Nephron (organoid): ENCODE results near the gene MB21D2.

Experiments used
- H3K27ac Mint-ChIP-seq, 3 experiments: 2 replicates each; pipeline ENCODE4 v1.8.0; 2020; ENCODE audit warnings: mixed read lengths in 3 of 3, mild to moderate bottlenecking in 2 of 3, moderate library complexity in 1 of 3
- H3K27me3 Mint-ChIP-seq: 2 replicates; pipeline ENCODE4 v1.8.0; 2021; ENCODE audit warnings: low read depth, mild to moderate bottlenecking, moderate library complexity, mixed read lengths
- H3K36me3 Mint-ChIP-seq: 2 replicates; pipeline ENCODE4 v1.8.0; 2020; ENCODE audit warnings: low read depth, mixed read lengths
- H3K4me1 Mint-ChIP-seq: 2 replicates; pipeline ENCODE4 v1.8.0; 2020; ENCODE audit warnings: mixed read lengths
- H3K4me3 Mint-ChIP-seq, 3 experiments: 2 replicates each; pipeline ENCODE4 v1.8.0; 2020; ENCODE audit warnings: mild to moderate bottlenecking in 3 of 3, mixed read lengths in 3 of 3, moderate library complexity in 2 of 3
- H3K9me3 Mint-ChIP-seq: 2 replicates; pipeline ENCODE4 v1.8.0; 2020; ENCODE audit warnings: mixed read lengths
- TF ChIP-seq, protein P1 (sequence below), 3 experiments: fragments of 200-600 bp; sonication (generic); IDR thresholded peaks; one replicate each; pipeline ENCODE4 v1.5.0; 2021; ENCODE audit warnings: antibody characterized with exemption in 3 of 3; ENCODE audit not compliant: unreplicated experiment in 3 of 3

Gene MB21D2

DNA sequence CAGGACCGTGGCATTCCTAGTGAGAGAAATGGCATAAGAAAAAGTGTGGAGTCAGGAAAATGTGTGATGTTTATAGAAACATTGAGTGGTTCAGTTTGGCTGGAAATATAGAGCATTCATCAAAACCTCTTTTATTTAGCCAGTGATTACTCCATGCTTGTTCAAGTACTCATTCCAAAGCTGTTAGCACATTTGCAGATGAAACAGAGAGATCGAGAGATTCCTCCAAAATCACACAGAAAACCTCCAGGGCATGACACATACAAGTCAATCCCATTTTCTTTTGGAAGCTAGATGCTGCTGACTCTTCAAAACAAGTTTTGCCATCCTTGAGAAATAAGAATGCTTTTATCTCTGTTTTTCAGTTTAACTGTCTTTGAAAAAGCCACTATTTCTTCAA lies 11.5 kb upstream of the MB21D2 start:
- Mint-ChIP-seq H3K4me1 (no peaks in the 10 kb centered on the region), H3K27ac (no peak overlapping the region), H3K27me3 (peaks cover 4% of the 10 kb centered on the region), H3K9me3 (no peaks in the 10 kb centered on the region), H3K36me3 (no peaks in the 10 kb centered on the region), H3K4me3 (no peak overlapping the region)
- TF ChIP-seq, protein P1, sequence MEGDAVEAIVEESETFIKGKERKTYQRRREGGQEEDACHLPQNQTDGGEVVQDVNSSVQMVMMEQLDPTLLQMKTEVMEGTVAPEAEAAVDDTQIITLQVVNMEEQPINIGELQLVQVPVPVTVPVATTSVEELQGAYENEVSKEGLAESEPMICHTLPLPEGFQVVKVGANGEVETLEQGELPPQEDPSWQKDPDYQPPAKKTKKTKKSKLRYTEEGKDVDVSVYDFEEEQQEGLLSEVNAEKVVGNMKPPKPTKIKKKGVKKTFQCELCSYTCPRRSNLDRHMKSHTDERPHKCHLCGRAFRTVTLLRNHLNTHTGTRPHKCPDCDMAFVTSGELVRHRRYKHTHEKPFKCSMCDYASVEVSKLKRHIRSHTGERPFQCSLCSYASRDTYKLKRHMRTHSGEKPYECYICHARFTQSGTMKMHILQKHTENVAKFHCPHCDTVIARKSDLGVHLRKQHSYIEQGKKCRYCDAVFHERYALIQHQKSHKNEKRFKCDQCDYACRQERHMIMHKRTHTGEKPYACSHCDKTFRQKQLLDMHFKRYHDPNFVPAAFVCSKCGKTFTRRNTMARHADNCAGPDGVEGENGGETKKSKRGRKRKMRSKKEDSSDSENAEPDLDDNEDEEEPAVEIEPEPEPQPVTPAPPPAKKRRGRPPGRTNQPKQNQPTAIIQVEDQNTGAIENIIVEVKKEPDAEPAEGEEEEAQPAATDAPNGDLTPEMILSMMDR (IDR thresholded peaks at IDR 0.05; ENCODE audit: unreplicated experiment in 3 of 3), result no peak

DNA sequence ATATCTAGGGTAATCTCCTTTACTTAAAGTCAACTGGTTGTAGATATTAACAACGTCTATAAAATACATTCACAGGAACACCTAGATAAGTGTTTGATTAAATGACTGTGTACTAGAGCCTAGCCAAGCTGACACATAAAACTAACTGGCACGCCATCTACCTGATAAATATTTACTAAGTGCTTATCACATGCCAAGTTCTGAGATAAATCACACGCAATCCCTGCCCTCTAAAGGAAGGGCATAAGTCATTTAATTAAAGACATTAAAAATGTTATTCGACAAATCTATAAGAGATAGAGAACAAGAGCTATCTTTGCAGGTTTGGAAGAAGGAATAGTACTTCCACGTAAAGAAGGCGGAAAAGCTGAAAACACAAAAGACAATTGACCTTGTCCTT lies 11.1 kb upstream of the MB21D2 start:
- H3K27me3 Mint-ChIP-seq, result peaks cover 4% of the 10 kb centered on the region
- H3K36me3 Mint-ChIP-seq, result no peaks in the 10 kb centered on the region
- H3K4me1 Mint-ChIP-seq, result no peaks in the 10 kb centered on the region
- H3K27ac Mint-ChIP-seq, result no peak overlapping the region
- no peak overlapping the region for H3K4me3 Mint-ChIP-seq
- TF ChIP-seq, protein P1 (IDR thresholded peaks at IDR 0.05; ENCODE audit: unreplicated experiment in 3 of 3), result no peak
- H3K9me3 Mint-ChIP-seq, result no peaks in the 10 kb centered on the region

DNA sequence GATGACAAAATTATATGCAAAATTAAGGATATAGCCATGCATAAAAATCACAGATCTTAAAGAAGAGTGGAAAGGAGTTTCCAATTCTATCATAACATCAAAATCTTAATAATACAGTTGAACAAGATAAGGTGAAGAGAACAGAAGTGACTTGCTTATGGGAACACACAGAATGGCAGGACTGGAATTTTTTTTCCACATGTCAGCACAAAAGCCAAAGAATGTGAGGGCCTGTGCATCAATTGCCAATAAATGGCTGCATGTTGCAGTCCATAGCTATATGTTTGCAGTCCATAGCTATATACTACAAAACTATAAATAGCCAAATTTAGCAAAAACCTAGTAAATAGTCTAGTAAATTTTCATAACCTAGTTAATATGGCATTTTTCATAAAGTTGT lies 10.4 kb upstream of the MB21D2 start:
- peaks cover 5% of the 10 kb centered on the region for H3K4me1 Mint-ChIP-seq
- no peak overlapping the region for H3K27ac Mint-ChIP-seq
- H3K36me3 Mint-ChIP-seq, result no peaks in the 10 kb centered on the region
- TF ChIP-seq, protein P1 (IDR thresholded peaks at IDR 0.05; ENCODE audit: unreplicated experiment in 3 of 3), result no peak
- H3K27me3 Mint-ChIP-seq, result peaks cover 7% of the 10 kb centered on the region
- H3K4me3 Mint-ChIP-seq, result no peak overlapping the region
- H3K9me3 Mint-ChIP-seq, result no peaks in the 10 kb centered on the region

DNA sequence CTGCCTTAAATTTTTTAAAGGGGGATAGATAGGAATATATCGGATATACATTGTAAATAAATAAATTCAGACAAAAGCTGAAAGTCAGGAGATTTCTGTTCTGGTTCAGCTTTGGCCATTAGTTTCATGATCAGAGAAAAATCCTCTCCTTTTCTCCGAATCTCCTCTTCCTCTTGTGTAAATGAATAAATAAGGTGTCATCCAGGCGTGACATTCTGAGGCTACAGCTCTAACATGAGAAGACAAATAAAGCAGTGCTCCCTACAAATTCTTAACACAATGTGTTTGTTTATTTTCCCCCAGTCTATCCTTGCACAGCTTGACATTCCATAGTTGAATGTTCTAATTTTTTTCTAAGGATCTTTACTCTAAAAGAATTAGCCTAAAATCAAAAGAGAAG lies 9.4 kb upstream of the MB21D2 start:
- Mint-ChIP-seq H3K4me1 (peaks cover 9% of the 10 kb centered on the region), H3K36me3 (no peaks in the 10 kb centered on the region), H3K9me3 (no peaks in the 10 kb centered on the region), H3K27ac (peak overlapping the region in 1 of 3 experiments; percentile 13), H3K4me3 (no peak overlapping the region), H3K27me3 (peaks cover 7% of the 10 kb centered on the region)
- TF ChIP-seq, protein P1 (IDR thresholded peaks at IDR 0.05; ENCODE audit: unreplicated experiment in 3 of 3), result no peak

DNA sequence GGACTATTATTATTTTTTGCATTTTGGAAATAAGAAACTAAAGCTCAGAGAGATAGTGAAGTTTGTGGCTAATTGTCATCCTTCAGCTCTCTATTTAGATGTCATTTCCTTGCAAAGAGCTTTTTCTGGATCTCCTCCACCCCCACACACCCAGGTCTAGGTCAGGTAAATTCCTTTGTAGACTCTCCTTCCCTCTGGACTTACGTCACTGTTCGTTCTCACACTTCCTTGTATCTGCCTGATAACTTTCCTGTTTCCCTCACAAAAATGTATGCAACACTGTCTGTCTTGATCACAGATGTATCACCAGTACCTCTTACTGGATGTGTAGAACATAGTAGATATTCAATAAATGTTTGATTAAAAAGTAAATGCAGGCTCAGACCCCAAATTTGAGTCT lies 6.1 kb upstream of the MB21D2 start:
- Mint-ChIP-seq H3K27ac (no peak overlapping the region), H3K9me3 (no peaks in the 10 kb centered on the region), H3K4me3 (no peak overlapping the region), H3K4me1 (peaks cover 32% of the 10 kb centered on the region), H3K27me3 (peaks cover 20% of the 10 kb centered on the region), H3K36me3 (no peaks in the 10 kb centered on the region)
- TF ChIP-seq, protein P1 (IDR thresholded peaks at IDR 0.05; ENCODE audit: unreplicated experiment in 3 of 3), result no peak

DNA sequence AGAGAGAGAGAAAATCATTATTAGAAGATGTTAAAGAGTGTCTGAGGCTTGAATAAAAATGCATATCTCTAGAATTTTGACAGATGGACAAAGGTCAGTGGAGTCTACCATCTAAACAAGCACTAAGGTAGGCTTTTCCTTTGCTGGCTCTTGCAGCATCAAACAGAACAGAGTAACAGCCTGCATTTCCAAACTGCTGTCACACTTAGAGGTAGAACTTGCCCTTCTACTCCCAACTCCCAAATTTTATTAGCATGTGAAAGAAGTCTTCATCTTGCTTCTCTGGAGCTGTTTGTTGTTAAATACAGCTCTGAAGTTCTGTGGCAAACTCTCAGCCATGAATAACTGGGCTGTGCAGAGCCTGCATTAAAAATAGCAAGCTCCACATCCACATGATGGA lies 4.1 kb upstream of the MB21D2 start:
- Mint-ChIP-seq H3K9me3 (no peaks in the 10 kb centered on the region), H3K4me3 (peak overlapping the region in 1 of 3 experiments; percentile 18), H3K27me3 (peaks cover 26% of the 10 kb centered on the region), H3K36me3 (no peaks in the 10 kb centered on the region), H3K4me1 (peaks cover 32% of the 10 kb centered on the region), H3K27ac (peak overlapping the region; percentile 7 to 32 (median 16))
- TF ChIP-seq, protein P1 (IDR thresholded peaks at IDR 0.05; ENCODE audit: unreplicated experiment in 3 of 3), result no peak
